ENCODE measurements around the gene FLYWCH2. TPM values are rescaled to one million over a fixed set of nuclear protein-coding genes. Genes with fewer than 3 reads are reported as not detected.

The FLYWCH2 gene
- total RNA-seq, 1 experiment from 2014 or later: 24.4 TPM

- Mint-ChIP-seq H3K4me1 (ENCODE audit: insufficient read depth, unreplicated experiment) (peaks cover 24% of the 10 kb centered on the region), H3K27me3 (ENCODE audit: insufficient read depth, unreplicated experiment) (no peaks in the 10 kb centered on the region), H3K36me3 (ENCODE audit: insufficient read depth, unreplicated experiment) (peaks cover 61% of the 10 kb centered on the region), H3K4me3 (ENCODE audit: unreplicated experiment) (peak overlapping the region; percentile 21), H3K9me3 (ENCODE audit: unreplicated experiment) (no peaks in the 10 kb centered on the region), H3K27ac (ENCODE audit: low read depth, unreplicated experiment) (peak overlapping the region; percentile 81)
- BruUV-seq (replicated peaks): TSS peak; percentile 72
- CTCF ChIA-PET: interaction anchor here (1.0 to 4.1 kb wide), 4 partner anchors 9 to 112 kb away, joined by 3 to 26 read pairs (median 12); no protein-coding TSS in a partner anchor
- TF ChIP-seq CTCF (IDR thresholded peaks at IDR 0.05; ENCODE audit: unreplicated experiment): no peak
- intact Hi-C loops (cut with micrococcal nuclease): no loop called here
- POLR2A ChIA-PET: interaction anchor here (0.5 to 2.9 kb wide), 14 partner anchors 9 to 312 kb away, joined by 3 to 25 read pairs (median 4); partner anchors contain the start of gene FLYWCH2
- DNase-seq (ENCODE audit: unreplicated experiment): peak; percentile 42
Observed at GRCh38 chr16:2915196-2915929, 32.3 kb downstream of the FLYWCH2 start.

GRCh38 chr16:2919511-2920255, 36.7 kb downstream of the FLYWCH2 start:
- Mint-ChIP-seq H3K36me3 (ENCODE audit: insufficient read depth, unreplicated experiment) (peaks cover 83% of the 10 kb centered on the region), H3K4me3 (ENCODE audit: unreplicated experiment) (no peak overlapping the region), H3K27ac (ENCODE audit: low read depth, unreplicated experiment) (peak overlapping the region; percentile 77), H3K9me3 (ENCODE audit: unreplicated experiment) (no peaks in the 10 kb centered on the region), H3K27me3 (ENCODE audit: insufficient read depth, unreplicated experiment) (no peaks in the 10 kb centered on the region), H3K4me1 (ENCODE audit: insufficient read depth, unreplicated experiment) (peaks cover 12% of the 10 kb centered on the region)
- ChIA-PET POLR2A (interaction anchor here (0.7 to 2.9 kb wide), 9 partner anchors 8 to 166 kb away, joined by 3 to 8 read pairs (median 5); partner anchors contain the start of genes FLYWCH1 and FLYWCH2), CTCF (interaction anchor here (0.7 to 4.3 kb wide), 16 partner anchors 8 to 108 kb away, joined by 3 to 26 read pairs (median 3); partner anchors contain the start of genes FLYWCH1, FLYWCH2 and PKMYT1)
- TF ChIP-seq CTCF (IDR thresholded peaks at IDR 0.05; ENCODE audit: unreplicated experiment): peak; percentile 85
- DNase-seq (ENCODE audit: unreplicated experiment): peak; percentile 72
- intact Hi-C loops (cut with micrococcal nuclease): loop anchor here (1.0 to 2.0 kb wide), 3 partner anchors 15 to 44 kb away; partner anchors contain the start of gene FLYWCH2
- BruUV-seq (replicated peaks): no TSS peak

GRCh38 chr16:2923481-2923880, 40.5 kb downstream of the FLYWCH2 start:
- peaks cover 56% of the 10 kb centered on the region for H3K36me3 Mint-ChIP-seq (ENCODE audit: insufficient read depth, unreplicated experiment)
- intact Hi-C loops (cut with micrococcal nuclease): no loop called here
- peaks cover 18% of the 10 kb centered on the region for H3K4me1 Mint-ChIP-seq (ENCODE audit: insufficient read depth, unreplicated experiment)
- DNase-seq (ENCODE audit: unreplicated experiment): no peak
- no peaks in the 10 kb centered on the region for H3K27me3 Mint-ChIP-seq (ENCODE audit: insufficient read depth, unreplicated experiment)
- ChIA-PET POLR2A (no interaction called here), CTCF (interaction anchor here (0.7 to 1.5 kb wide), 5 partner anchors 16 to 145 kb away, joined by 3 to 4 read pairs (median 4); no protein-coding TSS in a partner anchor)
- H3K9me3 Mint-ChIP-seq (ENCODE audit: unreplicated experiment): no peaks in the 10 kb centered on the region
- no peak for TF ChIP-seq CTCF (IDR thresholded peaks at IDR 0.05; ENCODE audit: unreplicated experiment)
- H3K4me3 Mint-ChIP-seq (ENCODE audit: unreplicated experiment): no peak overlapping the region
- BruUV-seq (replicated peaks): no TSS peak
- no peak overlapping the region for H3K27ac Mint-ChIP-seq (ENCODE audit: low read depth, unreplicated experiment)
